Smooth muscle cell of the umbilical artery (primary cell): ENCODE data around the gene DLGAP3. TPM values are rescaled to one million over a fixed set of nuclear protein-coding genes. Genes with fewer than 3 reads are reported as not detected.

ENCODE experiments used
- total RNA-seq: library from RNA; depleted of rRNA; stranded (reverse); fragments of >200 nt; gene quantifications from 2 replicates; pipeline ENCODE4 v1.2.3, GENCODE V29; 2014

DLGAP3 gene
- total RNA-seq, result under 0.01 TPM in 1 of 2 replicates, not detected in the other

GRCh38 chr1:34929497-34929852, at the start of gene DLGAP3:
TSS of gene DLGAP3 (minus strand) at chr1:34929650. CDS start at chr1:34905383, 24,267 bp downstream.

GRCh38 chr1:34859446-34860200, 69.8 kb downstream of the DLGAP3 start, which contains the start of gene SMIM12:
TSS of gene SMIM12 (minus strand) at chr1:34859749. CDS start at chr1:34855977, 3,772 bp downstream.

Other genes with a start within 250 kb of the DLGAP3 start
- gene GJB5, start 174.6 kb downstream of the DLGAP3 start, total RNA-seq, result 0.09 TPM in 1 of 2 replicates, not detected in the other
- gene GJB4, start 169.9 kb downstream of the DLGAP3 start, total RNA-seq, result not detected in 2 replicates
- not detected in 2 replicates for gene GJB3, start 148.4 kb downstream of the DLGAP3 start, total RNA-seq
- gene GJA4, start 136.7 kb downstream of the DLGAP3 start, total RNA-seq, result 0.09 TPM in 1 of 2 replicates, not detected in the other
- gene SMIM12, start 69.9 kb downstream of the DLGAP3 start, total RNA-seq, result 18.4 and 26.8 TPM in 2 replicates
- gene TMEM35B, start 55.7 kb upstream of the DLGAP3 start, total RNA-seq, result 17.0 and 49.3 TPM in 2 replicates
- 15.4 and 20.5 TPM in 2 replicates for gene ZMYM6, start 102.3 kb upstream of the DLGAP3 start, total RNA-seq
- 21.7 and 26.3 TPM in 2 replicates for gene ZMYM1, start 149.7 kb upstream of the DLGAP3 start, total RNA-seq